ENCODE results near the gene SLC9A5.
A peak's percentile ranks its signal among the peaks of the same experiment; 100 is the strongest.

The SLC9A5 gene

DNA sequence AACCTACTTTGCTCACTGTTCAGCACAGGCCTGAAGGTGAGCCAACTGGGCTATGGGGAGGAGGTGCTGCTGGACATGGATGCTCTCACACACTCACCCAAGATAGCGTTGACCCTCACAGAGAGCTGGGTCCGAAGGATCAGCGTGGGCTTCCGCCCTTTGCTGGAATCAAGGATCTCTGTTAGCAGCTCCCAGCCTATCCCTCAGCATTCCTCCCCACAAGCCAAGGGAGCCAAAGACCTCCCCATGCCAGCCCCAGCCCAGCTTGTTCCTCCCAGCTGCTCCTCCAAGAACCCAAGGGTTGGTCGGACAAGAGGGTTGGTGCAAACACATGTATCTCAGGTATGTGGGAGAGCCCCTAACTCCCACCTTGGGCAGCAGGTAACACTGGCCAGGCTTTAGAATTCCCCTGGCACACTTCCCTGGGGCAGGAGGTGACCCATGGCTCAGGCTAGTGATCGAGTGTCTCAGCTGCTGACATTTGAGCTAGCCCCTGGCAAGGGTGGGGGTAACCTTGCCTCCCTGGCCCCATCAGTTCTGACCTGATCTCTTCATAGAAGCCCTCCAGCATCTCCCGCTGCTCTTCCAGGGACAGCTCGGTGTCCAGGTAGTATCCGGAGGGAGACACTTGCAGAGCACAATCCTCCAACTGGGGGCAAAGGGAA is 9.8 kb upstream of the SLC9A5 start:
- DNase-seq: no peak

DNA sequence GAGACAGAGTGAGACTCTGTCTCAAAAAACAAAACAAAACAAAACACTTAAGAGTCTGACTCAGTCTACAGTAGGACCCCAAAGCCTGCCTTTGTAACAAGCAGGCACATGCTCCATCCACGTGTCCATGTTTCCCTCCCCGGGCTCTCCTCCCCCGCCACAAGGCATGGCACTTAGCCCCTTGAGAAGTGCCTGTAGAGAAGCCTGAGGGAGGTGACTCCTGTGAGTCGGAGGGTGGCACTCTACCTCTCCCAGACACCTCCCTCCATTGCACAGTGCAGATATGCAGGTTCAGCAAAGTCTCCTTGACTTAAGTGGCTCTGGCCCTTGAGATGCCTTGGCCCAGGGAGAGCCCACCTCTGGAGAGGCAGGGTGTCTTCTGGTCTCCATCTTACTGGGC is 8.3 kb upstream of the SLC9A5 start:
- DNase-seq: no peak

DNA sequence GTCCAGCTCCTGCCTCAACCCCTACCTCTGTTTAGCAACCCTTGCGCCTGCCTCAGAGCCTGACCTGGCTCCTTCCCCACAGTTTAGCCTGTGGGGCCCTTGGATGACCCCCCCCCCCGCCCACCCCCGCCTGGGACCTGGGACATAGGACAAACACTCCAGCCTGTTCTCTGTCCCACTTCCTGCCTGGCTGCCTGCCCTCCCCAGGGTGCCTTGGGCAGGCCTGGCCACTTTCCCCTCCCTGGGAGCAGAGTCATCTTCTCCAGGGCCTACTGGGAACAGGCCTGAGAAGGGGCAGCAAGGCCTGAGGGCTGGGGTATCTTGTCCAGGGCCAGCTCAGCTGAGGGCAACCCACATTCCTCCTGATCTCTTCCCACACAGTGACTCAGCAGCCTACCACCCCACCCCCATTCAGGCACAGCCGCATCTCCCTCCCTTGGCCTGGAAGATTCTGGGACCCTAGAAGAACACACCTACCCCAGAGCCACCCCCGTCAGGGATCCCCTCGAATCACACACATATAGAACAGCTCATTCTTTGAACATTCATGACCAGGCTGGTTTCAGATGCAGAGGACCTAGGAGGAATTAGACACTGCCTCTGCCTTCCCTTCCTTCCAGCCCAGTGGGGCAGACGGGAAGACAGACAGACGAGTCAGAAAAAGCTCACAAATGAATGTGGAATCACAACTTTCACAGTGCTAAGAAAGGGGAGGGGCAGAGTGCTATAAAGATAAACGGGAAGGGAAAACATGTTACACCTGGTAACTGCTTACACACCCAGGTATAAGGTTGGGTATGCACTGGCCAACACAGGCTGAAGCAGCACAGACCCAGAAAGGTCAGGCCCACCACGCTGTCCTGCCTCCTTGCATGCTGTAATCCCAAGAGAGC is 7.5 kb upstream of the SLC9A5 start:
- peak in 1 of 2 donors; percentile 61 for DNase-seq

DNA sequence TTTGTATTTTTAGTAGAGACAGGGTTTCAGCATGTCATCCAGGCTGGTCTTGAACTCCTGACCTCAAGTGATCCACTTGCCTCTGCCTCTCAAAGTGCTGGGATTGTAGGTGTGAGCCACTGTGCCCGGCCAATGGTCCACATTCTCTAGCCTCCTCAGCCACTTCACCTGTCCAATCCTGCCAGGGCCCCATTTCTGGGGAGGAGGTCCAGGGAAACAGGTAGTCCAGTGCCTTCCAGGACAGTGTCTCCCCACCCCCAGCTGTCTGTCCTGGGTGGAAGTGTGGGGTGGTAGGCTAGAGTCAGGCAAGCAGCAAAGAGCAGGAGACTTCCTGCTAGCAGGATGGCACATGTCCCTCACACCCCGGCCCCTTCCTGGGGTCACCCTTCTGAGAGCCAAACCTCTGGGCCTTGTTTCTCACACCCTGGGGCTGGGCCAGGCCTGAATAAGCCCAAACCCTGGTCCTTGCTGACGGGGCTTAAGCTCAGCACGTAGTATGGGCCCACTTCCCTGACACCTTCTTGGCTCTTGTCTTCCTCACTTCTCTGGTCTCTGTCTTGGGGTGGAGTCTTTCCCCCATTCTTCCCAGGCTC is 6.5 kb upstream of the SLC9A5 start:
- no peak for DNase-seq

DNA sequence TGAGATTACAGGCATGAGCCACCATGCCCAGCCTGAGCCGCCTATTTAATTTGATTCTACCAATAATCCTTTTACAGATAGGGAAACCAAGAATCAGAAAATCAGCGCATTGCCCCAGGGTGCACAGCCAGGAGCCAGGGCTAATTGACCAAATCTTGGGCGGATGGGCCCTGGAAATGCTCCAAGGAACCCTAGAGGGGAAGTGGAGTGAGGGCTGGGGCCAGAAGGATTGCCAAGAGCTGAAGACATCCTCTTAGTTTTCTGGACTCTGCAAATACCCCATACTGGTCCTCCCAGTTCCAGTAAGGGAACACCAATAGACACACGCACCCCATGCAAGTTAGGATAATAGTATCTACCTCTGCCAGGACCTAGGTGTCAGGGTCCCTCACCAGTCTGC is 5.3 kb upstream of the SLC9A5 start:
- DNase-seq: peak; percentile 39 to 61

DNA sequence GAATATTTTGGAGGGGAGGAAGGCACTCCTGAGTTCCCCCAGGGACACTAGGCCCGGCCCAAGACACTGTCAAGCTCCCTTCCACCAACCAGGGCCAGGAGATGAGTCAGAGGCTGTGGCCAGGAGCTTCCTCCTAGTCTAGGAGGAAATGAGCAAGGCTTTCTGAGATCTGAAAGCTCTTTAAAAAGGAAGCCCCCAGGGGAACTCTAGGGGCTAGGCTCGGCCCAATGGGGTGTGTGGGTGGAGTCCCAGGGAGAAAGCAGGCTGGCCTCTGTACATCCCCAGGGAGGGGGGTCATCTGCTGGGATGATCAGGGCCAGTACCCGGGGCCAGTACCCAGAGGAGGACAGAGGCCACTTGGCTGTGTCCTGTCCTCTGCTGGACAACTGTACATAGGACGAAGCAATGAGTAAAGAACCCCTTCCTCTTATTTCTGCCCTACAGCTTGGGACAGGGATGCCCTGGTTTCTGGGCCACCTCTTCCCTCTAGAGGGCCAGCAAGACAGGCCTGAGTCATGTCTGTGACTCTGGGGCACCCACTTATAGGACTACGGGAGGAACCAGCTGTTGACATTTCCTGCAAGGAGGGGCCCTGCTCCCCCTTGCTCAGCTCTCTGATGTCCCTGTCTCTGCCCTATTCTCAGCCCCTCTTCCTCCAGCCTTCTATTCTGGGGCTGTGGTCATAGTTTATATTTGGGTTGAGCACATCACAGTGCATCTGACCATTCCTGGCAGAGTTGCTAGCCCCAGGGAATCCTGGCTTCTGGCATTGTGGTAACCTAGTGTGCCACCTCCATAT is 4.2 kb upstream of the SLC9A5 start:
- DNase-seq: peak; percentile 96 to 99

DNA sequence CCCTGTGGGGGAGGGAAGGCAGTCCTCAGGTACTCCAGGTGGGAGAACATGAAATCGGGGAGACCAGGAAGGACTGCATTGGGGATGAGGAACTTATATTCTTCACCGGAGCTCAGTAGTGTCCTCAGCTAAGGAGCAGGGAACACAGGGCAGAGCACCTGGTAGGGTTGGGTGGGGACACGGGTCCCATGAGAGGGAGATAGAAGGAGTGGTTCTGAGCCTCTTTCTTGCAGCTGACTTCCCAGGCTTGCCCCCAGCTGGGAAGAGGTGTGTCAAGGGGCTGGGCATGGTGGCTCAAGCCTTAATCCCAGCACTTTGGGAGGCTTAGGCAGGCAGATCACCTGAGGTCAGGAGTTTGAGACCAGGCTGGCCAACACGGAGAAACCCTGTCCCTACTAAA is 3.6 kb upstream of the SLC9A5 start:
- no peak for DNase-seq

DNA sequence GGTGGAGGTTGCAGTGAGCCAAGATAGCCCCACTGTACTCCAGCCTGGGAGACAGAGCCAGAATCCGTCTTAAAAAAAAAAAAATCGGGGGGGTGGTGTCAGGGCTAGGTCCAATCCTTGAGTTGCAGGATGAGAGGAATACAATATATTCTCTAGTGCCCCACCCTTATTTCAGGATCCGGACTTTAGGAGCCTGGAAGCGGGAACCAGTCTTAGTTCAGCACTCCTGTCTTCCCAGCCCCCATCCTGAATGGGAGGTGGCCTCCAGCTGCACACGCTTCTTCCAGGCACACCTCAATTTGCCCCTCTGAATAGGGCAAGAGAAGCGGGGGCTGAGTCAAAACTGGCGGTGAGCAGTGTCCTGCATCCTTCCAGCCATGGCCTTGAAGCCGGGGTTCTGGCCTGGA is 3.1 kb upstream of the SLC9A5 start:
- DNase-seq: no peak

DNA sequence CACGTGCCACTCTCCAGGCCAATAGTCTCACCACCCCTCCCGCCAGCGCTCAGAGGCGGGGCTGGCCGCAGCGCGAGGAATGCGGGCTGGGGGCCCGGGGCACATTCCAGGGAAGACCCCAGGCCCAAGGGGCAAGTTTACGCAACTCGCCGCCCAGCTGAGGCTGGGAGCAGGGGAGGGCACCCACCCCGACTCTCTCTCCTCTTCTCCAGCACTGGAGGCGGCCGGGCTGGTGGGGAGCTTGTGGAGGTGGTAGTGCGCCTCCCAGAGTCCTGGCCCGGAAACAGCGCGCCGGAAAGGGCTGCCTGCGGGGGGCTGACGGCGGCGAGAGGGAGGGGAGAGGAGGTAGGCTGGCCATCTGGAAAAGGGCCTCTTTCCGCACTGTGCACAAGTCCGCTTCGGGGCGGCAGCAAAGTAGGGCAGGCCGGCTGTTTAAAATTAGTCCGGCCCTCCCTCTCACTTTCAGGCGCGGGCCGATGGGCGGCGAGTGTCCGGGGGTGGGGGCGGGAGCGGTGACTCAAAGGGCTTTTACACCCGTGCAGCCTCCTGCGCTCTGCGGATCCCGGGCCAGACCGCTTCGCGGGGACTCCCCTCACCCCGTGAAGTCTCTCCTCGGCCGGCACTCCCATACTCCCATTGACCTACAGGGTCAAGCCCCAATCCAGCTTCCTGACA is 2.6 kb upstream of the SLC9A5 start:
- peak; percentile 65 to 78 for DNase-seq

DNA sequence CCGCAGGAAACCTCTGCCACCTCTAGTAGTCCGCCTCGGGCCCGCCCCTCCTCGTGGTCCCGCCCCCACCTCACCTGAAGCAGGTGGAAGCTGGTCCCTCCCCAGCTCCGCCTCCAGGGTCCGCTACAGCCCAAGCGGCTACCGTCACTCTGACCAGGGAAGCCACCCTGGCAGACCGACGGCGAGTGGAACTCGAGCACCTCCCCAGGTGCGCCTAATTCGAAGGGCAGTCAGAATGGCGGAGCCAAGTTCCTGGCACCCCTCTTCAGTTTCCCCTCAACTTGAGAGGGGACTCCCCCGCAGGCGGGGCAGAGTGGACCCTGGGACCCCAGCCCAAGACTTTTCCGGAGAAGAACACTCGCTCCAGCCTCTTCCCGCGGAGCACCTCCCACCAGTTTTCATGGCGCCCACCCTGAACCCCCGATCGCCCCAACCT is 2.0 kb upstream of the SLC9A5 start:
- no peak for DNase-seq

DNA sequence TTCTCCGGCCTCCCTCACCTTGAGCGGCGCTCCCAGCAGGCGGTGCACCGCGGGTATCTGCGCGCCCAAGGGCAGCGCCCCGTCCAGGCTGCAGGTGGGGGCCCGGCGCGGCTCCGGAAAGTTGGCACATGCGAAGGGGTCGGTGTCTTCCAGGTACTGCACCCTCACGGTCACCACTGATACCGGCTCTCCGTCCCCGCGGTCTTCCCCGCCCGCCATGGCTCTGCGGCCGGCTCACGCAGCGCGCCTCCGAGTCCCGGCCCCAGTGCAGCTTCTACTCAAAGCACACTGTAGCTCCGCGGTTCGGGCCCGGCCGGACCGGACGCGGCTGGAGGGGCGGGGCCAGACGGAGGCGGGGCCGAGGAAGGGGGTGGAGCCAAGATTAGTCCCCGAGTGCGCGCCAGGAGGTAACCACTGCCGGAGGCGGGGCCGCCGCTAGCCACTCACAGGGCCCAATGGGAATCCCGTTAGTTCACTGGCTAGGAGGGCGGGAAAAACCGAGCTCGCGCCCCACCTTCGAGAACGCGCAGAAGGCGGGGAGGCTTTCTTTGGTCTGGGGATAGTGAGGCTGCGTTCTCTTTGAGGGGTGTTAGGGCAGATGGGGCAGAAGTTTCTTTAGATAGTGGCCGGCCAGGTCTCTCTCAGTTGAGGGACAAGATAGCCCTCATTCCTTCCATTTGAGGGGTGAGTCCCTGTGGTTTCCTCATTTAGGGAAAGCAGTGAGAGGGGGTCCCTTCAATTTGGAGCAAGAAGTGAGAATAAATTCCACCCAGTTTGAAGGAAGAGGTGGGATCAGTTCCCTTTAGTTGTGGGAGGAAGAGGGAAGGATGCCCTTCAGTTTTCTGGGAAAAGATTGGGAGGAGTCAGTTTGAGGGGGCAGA is 1.3 kb upstream of the SLC9A5 start, which contains the start of gene FHOD1:
Gene FHOD1, minus strand, starts transcription at position 290 of the 881 bp plus-strand sequence. Its CDS starts 71 bp downstream, at position 219.
- DNase-seq: peak; percentile 93 to 99

DNA sequence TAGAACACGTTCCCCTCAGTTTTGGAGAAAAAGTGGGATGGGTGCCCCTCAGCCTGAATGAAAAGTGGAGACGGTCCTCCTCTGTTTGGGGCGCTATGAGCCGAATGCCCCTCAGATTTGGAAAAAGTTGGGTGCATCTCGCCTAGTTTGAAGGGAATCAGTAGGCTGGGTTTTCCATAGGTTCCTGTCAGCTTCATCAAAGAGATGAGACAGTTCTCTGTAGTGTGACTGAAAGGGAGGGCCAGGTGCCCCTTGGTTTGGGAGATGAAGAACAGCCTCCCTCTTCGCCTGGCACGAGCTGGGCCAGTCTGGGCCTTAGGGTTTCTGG is 742 bp upstream of the SLC9A5 start:
- DNase-seq: no peak

DNA sequence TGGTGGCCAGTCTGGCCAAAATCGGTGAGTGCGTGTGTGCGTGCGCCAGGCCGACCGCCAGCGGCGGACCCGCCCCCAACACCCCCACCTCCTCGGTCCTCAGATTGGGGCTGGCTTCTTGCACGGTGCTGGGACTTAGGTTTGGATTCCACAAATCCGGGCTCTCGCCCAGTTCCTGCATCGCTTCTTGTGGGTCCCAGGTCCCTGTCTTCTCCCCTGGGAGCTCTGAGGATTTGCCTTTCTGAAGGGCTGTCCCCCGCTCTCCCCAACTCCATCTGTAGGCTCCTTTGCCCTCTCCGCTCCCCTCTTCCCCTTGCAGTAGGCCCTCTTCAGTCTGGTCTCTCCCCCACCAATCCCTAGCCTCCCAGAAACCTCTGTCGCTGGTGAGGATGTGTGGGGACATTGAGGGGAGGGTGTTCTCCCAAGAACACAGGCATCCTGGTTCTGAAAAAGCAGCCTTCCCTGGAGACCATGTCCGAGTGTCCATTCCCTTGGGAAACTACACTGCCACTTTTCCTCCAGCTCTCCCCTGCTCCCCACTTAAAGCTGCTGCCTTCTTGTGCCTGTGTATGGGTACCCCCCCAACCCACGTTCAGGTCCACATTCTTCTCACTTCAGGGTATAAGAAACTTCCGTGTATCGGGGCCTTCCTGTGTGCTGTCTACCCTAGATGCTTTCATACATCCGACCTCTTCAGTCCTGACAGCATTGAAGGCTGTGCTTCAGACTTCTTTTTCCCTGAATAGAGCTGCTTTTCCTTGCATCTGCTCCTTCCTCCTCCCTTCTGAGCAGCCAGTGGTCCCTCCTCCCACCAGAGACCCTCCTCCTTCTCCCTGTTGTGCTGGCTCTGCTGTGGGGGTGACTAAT is 632 bp downstream of the SLC9A5 start:
- no peak for DNase-seq

DNA sequence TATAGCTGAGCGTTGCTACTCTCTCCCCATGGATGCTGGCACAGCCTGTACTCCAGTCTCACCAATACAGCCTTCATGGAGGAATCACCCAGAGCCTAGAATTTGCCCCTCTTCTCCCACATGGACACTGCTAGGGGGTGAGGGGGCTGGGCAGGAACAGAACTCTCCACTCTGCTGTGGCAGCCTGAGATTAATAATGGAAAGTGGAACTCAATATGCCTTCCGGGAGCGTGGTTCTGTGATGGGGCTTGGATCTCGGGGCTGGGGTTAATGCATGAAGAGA is 1.2 kb downstream of the SLC9A5 start:
- no peak for DNase-seq

DNA sequence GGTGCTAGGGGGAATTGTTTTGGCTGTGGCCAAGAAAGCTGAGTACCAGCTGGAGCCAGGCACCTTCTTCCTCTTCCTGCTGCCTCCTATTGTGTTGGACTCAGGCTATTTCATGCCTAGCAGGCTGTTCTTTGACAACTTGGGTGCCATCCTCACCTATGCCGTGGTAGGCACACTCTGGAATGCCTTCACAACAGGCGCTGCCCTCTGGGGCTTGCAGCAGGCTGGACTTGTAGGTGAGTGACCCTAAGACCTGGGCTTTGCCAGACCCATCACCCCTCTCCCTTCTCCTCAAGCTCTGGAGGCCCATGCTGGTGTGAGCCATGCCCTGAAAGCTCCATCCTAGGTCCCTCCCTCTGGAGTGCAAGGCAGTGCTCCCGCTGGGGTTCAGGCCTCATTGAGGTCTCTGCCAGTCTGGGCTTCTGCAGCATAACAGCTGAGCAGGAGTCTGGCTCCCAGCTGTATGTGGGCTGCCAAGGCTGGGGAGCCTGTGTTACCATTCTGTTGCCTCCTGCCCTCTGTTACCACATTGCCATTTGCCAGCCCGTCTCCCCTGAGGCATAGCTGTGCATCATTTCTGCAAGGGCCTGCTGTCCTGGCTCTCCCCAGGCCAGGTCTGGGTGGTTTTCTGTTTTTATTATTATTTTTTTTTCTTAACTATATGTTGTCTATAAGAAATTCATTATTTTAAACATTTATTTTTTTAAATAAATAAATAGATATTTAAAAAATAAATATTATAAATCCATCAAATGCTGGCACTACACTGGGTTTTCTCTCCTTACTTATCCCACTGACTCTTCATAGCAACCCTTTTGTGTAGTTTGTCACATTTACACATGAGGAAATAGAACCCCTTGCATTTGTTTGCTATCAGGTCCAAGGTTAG is 4.1 kb downstream of the SLC9A5 start:
- DNase-seq: no peak

DNA sequence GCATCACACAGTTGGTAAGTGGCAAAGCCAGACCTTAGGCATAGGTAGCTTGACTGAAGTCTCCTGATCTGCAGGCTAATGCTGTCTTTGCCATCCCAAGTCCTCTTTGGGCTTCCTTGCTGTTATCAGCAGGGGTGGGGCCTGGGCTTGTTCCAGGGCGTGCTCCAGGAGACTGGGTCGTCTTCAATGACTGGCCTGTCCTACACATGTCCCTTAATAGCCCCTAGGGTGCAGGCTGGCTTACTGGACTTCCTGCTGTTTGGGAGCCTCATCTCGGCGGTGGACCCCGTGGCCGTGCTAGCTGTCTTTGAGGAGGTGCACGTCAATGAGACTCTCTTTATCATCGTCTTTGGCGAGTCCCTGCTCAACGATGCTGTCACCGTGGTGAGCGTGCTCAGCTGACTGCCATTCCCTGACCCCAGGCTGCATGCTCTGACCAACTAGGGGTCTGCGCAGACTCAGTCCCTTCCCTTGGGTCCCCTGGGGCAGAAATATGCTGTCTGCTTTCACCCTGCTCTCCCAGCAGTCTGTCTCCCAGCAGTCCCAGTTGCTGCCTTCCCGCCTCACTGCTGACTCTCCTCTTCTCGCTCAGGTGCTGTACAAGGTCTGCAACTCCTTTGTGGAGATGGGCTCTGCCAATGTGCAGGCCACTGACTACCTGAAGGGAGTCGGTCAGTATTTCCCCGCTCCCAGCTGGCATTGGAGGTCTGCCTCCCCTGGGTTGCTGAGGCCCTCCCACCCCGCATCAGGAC is 6.2 kb downstream of the SLC9A5 start:
- no peak for DNase-seq

DNA sequence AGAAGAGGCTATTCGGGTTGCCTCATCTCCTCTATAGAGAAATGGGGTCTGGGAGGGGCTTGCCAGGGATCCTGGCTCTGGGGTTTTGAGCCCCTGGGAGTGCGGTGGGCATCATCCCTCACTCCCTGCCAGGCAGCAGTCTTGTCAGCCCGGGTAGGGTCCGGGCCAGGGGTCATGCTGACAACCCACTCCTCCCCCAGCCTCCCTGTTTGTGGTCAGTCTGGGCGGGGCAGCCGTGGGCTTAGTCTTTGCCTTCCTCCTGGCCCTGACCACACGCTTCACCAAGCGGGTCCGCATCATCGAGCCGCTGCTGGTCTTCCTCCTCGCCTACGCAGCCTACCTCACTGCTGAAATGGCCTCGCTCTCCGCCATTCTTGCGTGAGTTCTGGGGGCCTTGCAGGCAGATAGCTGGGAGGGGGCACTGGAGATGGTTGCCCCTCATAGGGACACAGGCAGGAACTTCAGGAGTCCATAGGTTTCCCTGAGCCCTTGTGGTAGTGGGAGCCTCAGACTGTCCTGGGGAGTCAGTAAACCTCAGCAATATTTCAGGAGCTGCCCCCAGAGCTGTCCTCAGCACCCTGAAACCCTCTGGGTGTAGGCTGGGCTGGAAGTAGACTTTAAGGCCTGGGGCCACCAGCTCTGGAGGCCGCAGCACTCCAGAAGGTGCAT is 6.9 kb downstream of the SLC9A5 start:
- no peak for DNase-seq

DNA sequence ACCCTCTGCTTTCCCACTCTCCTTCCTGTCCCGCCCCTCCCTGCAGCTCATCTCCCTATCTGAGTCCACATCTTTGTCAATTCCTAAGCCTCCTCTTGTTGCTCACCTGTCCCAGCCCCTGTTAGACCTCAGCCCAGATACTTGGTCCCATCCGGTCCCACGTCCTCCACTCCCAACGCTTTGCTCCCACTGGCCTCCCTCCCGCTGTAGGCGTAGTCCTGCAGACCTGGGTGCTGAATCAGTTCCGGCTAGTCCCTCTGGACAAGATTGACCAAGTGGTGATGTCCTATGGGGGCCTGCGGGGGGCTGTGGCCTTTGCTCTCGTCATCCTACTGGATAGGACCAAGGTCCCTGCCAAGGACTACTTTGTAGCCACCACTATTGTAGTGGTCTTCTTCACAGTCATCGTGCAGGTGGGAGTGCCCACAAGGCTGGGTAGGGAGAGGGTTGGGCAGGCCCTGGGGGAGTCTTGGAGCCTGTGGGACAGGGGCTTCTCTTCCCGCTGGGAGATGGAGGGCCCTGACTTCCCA is 8.0 kb downstream of the SLC9A5 start:
- no peak for DNase-seq
